HepG2 (cell line): ENCODE results near the gene CFAP99. TPM values are rescaled to one million over a fixed set of nuclear protein-coding genes. Genes with fewer than 3 reads are reported as not detected.

Experiments used
- ATAC-seq: fragments of 200-7000 bp; cut with Tn5 transposase; 3 replicates; pipeline ENCODE4 v1.9.1; 2020; ENCODE audit warnings: mild to moderate bottlenecking, moderate library complexity
- BruUV-seq: library from RNA; stranded (reverse); fragments of 400-500 nt; replicated peaks from 2 replicates; lab custom pipeline; 2021; lab: Mats Ljungman, UMichigan
- CTCF ChIA-PET: fragments of 300-600 bp; formaldehyde crosslinking; extraction: SDS; loops from one replicate; lab custom pipeline; 2021; ENCODE audit warnings: low total read pairs, inconsistent platforms, low intra/inter-chr PET ratio; lab: Yijun Ruan, JAX
- POLR2A ChIA-PET: fragments of 350-600 bp; sonication (Branson Sonifier 250); formaldehyde crosslinking; loops from one replicate; lab custom pipeline; 2020; ENCODE audit warnings: antibody characterized with exemption, inconsistent platforms; lab: Yijun Ruan, JAX
- DNase-seq: peaks from one replicate; pipeline ENCODE4 v3.0.0-alpha.2; 2015; ENCODE audit warnings: low spot score
- FAIRE-seq: peaks from 3 replicates; lab custom pipeline; 2011; peaks lifted over from hg19 to GRCh38; lab: Jason Lieb, UNC
- H2AFZ ChIP-seq: one replicate; pipeline ENCODE4 v1.6.1; 2011; ENCODE audit warnings: low read length, inconsistent platforms
- H3K27ac ChIP-seq: fragments of 300-600 bp; 3 replicates; pipeline ENCODE4 v1.8.0; 2011; ENCODE audit warnings: mixed run types, mild to moderate bottlenecking, mixed read lengths, low read length, inconsistent platforms; ENCODE audit not compliant: insufficient read depth; ENCODE audit errors: extremely low read length
- H3K27me3 ChIP-seq, 2 experiments: fragments of 200-600 bp in 1 of 2; 2 replicates in 1 of 2; 3 replicates in 1 of 2; pipeline versions ENCODE4 v1.6.0 to v1.8.0; 2011; ENCODE audit warnings: low read length in 2 of 2, mild to moderate bottlenecking in 2 of 2, moderate library complexity in 2 of 2, inconsistent platforms in 1 of 2; ENCODE audit not compliant: insufficient read depth in 2 of 2, control insufficient read depth in 1 of 2
- H3K36me3 ChIP-seq, 2 experiments: fragments of 200-600 bp in 1 of 2; replicated peaks in 1 of 2; 2 replicates in 1 of 2; 3 replicates in 1 of 2; pipeline versions ENCODE4 v1.5.1 to v1.8.0; 2011; ENCODE audit warnings: low read length in 2 of 2, inconsistent platforms in 1 of 2; ENCODE audit not compliant: insufficient read depth in 2 of 2, control insufficient read depth in 1 of 2
- H3K4me1 ChIP-seq: 2 replicates; pipeline ENCODE4 v1.5.1; 2012; ENCODE audit warnings: low read length, inconsistent platforms; ENCODE audit not compliant: insufficient read depth
- H3K4me2 ChIP-seq: 2 replicates; pipeline ENCODE4 v1.6.0; 2011; ENCODE audit warnings: low read depth, low read length, inconsistent platforms
- H3K4me3 ChIP-seq, 3 experiments: fragments of 200-600 bp in 1 of 3; sonication (generic), shearing (Covaris generic) in 1 of 3; replicated peaks in 1 of 3; 2 replicates each; pipeline ENCODE4 v1.5.1; 2011 to 2016; ENCODE audit warnings: low read length in 3 of 3, inconsistent platforms in 2 of 3, low read depth in 2 of 3, mild to moderate bottlenecking in 2 of 3, control low read depth in 1 of 3, mixed read lengths in 1 of 3; ENCODE audit not compliant: insufficient read depth in 1 of 3
- H3K79me2 ChIP-seq: one replicate; pipeline ENCODE4 v1.6.1; 2011; ENCODE audit warnings: low read length, inconsistent platforms; ENCODE audit not compliant: insufficient read depth
- H3K9ac ChIP-seq: 2 replicates; pipeline ENCODE4 v1.6.0; 2011; ENCODE audit warnings: mild to moderate bottlenecking, low read depth, low read length, inconsistent platforms; ENCODE audit not compliant: insufficient read depth
- H3K9me3 ChIP-seq: 2 replicates; pipeline ENCODE4 v1.5.1; 2012; ENCODE audit warnings: mild to moderate bottlenecking, low read length
- H4K20me1 ChIP-seq: 2 replicates; pipeline ENCODE4 v1.6.0; 2011; ENCODE audit warnings: inconsistent platforms, mild to moderate bottlenecking, low read length, moderate library complexity; ENCODE audit not compliant: insufficient read depth
- CTCF ChIP-seq: sonication (generic); formaldehyde crosslinking; IDR thresholded peaks from 2 replicates; pipeline ENCODE4 v1.5.0; 2020; ENCODE audit warnings: mild to moderate bottlenecking, missing genetic modification reagents, moderate library complexity
- MAFF ChIP-seq: IDR thresholded peaks from 2 replicates; pipeline ENCODE4 v1.6.1; 2011; ENCODE audit warnings: low read depth, low read length, improper control_type of control experiment
- MAFG ChIP-seq: sonication (generic); formaldehyde crosslinking; IDR thresholded peaks from 2 replicates; pipeline ENCODE4 v1.5.1; 2020; ENCODE audit warnings: mild to moderate bottlenecking, missing genetic modification reagents
- MEIS1 ChIP-seq: sonication (generic); formaldehyde crosslinking; IDR thresholded peaks from 2 replicates; pipeline ENCODE4 v1.9.0; 2021; ENCODE audit warnings: mild to moderate bottlenecking, missing genetic modification reagents, moderate library complexity, borderline replicate concordance
- ZFP1 ChIP-seq: IDR thresholded peaks from 2 replicates; pipeline ENCODE4 v1.6.1; 2016
- ZNF101 ChIP-seq: sonication (generic); formaldehyde crosslinking; IDR thresholded peaks from 2 replicates; pipeline ENCODE4 v1.4.0; 2020; ENCODE audit warnings: mild to moderate bottlenecking, low read depth, missing genetic modification reagents, borderline replicate concordance
- ZNF562 ChIP-seq: sonication (generic); formaldehyde crosslinking; IDR thresholded peaks from 2 replicates; pipeline ENCODE4 v1.8.0; 2022; ENCODE audit warnings: missing genetic modification reagents, borderline replicate concordance
- ZNF563 ChIP-seq: sonication (generic); formaldehyde crosslinking; IDR thresholded peaks from 2 replicates; pipeline ENCODE4 v1.8.0; 2022; ENCODE audit warnings: mild to moderate bottlenecking, moderate library complexity, missing genetic modification reagents
- ZNF678 ChIP-seq: sonication (generic); formaldehyde crosslinking; IDR thresholded peaks from 2 replicates; pipeline ENCODE4 v1.4.0; 2020; ENCODE audit warnings: mild to moderate bottlenecking, missing genetic modification reagents
- ZNF773 ChIP-seq: sonication (generic); formaldehyde crosslinking; IDR thresholded peaks from 2 replicates; pipeline ENCODE4 v1.4.0; 2020; ENCODE audit warnings: missing genetic modification reagents, borderline replicate concordance
- ZSCAN12 ChIP-seq: sonication (generic); formaldehyde crosslinking; IDR thresholded peaks from 2 replicates; pipeline ENCODE4 v1.9.0; 2021; ENCODE audit warnings: mild to moderate bottlenecking, missing genetic modification reagents
- WGBS: methylation state at CpG from one replicate; pipeline ENCODE4 v1.1.6; 2017; ENCODE audit warnings: low lambda C conversion rate; 5-methylcytosine and 5-hydroxymethylcytosine counted together
- in situ Hi-C: cut with HindIII; loops from 2 replicates; pipeline ENCODE4 v1.10.0; 2017; ENCODE audit warnings: low pct_unique_long_range_greater_than_20kb; ENCODE audit not compliant: extremely low pct_ligation_motif_present
- intact Hi-C: fragments of 100-400 bp; cut with micrococcal nuclease; formaldehyde crosslinking; loops from one replicate; pipeline ENCODE4 v1.10.0; 2022; ENCODE audit not compliant: unreplicated experiment
- polyA plus RNA-seq, 8 experiments: library from polyadenylated mRNA; depleted of rRNA in 3 of 8; stranded (reverse) in 7 of 8; unstranded in 1 of 8; fragments of >200 nt; fragmentation: Illumina TruSeq in 4 of 8; extraction: Trizol in 4 of 8; gene quantifications; 2 replicates each; pipeline versions ENCODE4 v1.2.1 to v1.2.3, GENCODE V29; 2011 to 2016; ENCODE audit warnings: low read depth in 4 of 8, missing spikeins in 1 of 8, mixed read lengths in 1 of 8; ENCODE audit not compliant: insufficient read depth in 1 of 8
- total RNA-seq, 5 experiments: library from RNA; depleted of rRNA; stranded (reverse); fragments of >200 nt; fragmentation: Illumina TruSeq; extraction: Trizol; gene quantifications; 2 replicates each; pipeline ENCODE4 v1.2.3, GENCODE V29; 2016; ENCODE audit warnings: low read depth in 1 of 5
- TF ChIP-seq, protein P1 (sequence below): sonication (generic); formaldehyde crosslinking; IDR thresholded peaks from 2 replicates; pipeline ENCODE4 v1.5.1; 2020; ENCODE audit warnings: mild to moderate bottlenecking, missing genetic modification reagents, borderline replicate concordance

Gene CFAP99
- total and polyA plus RNA-seq, 2 of the 13 experiments (the other 11 are each of a cell fraction or from before 2014, with no cell fraction given) = not detected

DNA sequence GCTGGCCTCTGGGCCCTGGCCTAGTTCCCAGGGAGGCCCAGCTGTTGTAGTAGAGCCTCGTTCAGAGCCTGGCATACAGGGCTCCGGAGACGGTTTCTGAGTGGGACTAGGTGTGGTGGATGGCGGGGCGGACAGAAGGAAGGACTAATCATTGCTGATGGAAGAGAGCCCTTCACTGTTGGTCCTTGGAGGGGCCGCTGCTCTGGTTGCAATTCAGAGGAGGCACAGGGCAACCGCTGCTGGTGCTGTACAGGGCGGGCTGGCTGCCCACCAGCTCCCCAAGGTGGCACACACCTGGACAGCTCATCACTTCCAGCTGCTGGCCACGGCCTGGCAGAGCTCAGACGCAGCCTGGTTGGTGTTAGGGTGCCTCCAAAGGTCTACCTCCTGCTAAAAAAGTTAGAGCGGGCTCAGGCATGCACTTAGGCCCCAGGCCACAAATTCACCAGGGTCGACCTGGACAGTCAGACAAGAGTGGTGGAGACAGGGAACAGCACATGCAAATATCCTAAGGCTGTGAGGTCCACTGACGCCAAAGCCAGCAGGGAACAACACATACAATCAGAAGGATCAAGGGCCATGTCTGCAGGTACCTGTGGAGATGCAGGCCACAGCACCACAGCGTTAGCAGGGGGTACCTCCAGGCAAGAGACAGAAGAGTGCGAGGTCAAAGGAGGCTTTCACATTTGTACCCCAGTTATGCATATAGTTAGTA is 42.6 kb downstream of the CFAP99 start (continued):
- TF ChIP-seq CTCF (CRISPR knock-in tag) = no peak
- TF ChIP-seq ZFP1 (CRISPR knock-in tag) = no peak
- no peak for TF ChIP-seq ZNF101 (CRISPR knock-in tag)
- TF ChIP-seq MEIS1 (CRISPR knock-in tag) = no peak
- TF ChIP-seq ZNF678 (CRISPR knock-in tag) = no peak
- no peak for TF ChIP-seq ZNF773 (CRISPR knock-in tag)

- no TSS peak for BruUV-seq
- Histone ChIP-seq H3K9me3 (no peaks in the 10 kb centered on the region), H3K27me3 (peaks cover 6 to 43% of the 10 kb centered on the region in 2 experiments), H3K4me2 (peak overlapping the region; percentile 58), H3K4me3 (peak overlapping the region; percentile 37 to 66 (median 48); a peak in 4 of 6 replicates), H3K27ac (no peak overlapping the region), H2AFZ (no peak overlapping the region), H3K79me2 (no peaks in the 10 kb centered on the region), H4K20me1 (no peaks in the 10 kb centered on the region), H3K9ac (no peak overlapping the region), H3K36me3 (no peaks in the 10 kb centered on the region; a peak in 1 of 5 replicates), H3K4me1 (peaks cover 45% of the 10 kb centered on the region)
- intact Hi-C loops = loop anchor here (1.0 to 10.0 kb wide), 3 partner anchors 22 to 243 kb away; partner anchors contain the start of genes HAUS3 and POLN
- CTCF ChIA-PET = interaction anchor here (0.8 to 1.4 kb wide), 2 partner anchors 21 to 242 kb away, joined by 4 to 6 read pairs; no protein-coding TSS in a partner anchor
- WGBS = 69% methylated on average over 7 of the region's 99 CpGs
- ATAC-seq = peak; percentile 91
- in situ Hi-C loops = no loop called here
- POLR2A ChIA-PET = interaction anchor here (0.5 kb wide), 1 partner anchor 74 kb away, joined by 5 read pairs; the partner anchor contains the start of gene FAM193A
- DNase-seq = peak; percentile 30
- no peak for FAIRE-seq
- peak; percentile 95 for TF ChIP-seq ZNF563
- TF ChIP-seq ZSCAN12 (CRISPR knock-in tag) = no peak
- TF ChIP-seq, protein P1, sequence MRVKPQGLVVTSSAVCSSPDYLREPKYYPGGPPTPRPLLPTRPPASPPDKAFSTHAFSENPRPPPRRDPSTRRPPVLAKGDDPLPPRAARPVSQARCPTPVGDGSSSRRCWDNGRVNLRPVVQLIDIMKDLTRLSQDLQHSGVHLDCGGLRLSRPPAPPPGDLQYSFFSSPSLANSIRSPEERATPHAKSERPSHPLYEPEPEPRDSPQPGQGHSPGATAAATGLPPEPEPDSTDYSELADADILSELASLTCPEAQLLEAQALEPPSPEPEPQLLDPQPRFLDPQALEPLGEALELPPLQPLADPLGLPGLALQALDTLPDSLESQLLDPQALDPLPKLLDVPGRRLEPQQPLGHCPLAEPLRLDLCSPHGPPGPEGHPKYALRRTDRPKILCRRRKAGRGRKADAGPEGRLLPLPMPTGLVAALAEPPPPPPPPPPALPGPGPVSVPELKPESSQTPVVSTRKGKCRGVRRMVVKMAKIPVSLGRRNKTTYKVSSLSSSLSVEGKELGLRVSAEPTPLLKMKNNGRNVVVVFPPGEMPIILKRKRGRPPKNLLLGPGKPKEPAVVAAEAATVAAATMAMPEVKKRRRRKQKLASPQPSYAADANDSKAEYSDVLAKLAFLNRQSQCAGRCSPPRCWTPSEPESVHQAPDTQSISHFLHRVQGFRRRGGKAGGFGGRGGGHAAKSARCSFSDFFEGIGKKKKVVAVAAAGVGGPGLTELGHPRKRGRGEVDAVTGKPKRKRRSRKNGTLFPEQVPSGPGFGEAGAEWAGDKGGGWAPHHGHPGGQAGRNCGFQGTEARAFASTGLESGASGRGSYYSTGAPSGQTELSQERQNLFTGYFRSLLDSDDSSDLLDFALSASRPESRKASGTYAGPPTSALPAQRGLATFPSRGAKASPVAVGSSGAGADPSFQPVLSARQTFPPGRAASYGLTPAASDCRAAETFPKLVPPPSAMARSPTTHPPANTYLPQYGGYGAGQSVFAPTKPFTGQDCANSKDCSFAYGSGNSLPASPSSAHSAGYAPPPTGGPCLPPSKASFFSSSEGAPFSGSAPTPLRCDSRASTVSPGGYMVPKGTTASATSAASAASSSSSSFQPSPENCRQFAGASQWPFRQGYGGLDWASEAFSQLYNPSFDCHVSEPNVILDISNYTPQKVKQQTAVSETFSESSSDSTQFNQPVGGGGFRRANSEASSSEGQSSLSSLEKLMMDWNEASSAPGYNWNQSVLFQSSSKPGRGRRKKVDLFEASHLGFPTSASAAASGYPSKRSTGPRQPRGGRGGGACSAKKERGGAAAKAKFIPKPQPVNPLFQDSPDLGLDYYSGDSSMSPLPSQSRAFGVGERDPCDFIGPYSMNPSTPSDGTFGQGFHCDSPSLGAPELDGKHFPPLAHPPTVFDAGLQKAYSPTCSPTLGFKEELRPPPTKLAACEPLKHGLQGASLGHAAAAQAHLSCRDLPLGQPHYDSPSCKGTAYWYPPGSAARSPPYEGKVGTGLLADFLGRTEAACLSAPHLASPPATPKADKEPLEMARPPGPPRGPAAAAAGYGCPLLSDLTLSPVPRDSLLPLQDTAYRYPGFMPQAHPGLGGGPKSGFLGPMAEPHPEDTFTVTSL = no peak
- no peak for TF ChIP-seq MAFG (CRISPR knock-in tag)
- peak; percentile 75; the same call in 1 of the 2 replicates for TF ChIP-seq ZNF562 (CRISPR knock-in tag)
- TF ChIP-seq MAFF = no peak
Observed at GRCh38 chr4:2462218-2462991, 43.6 kb downstream of the CFAP99 start.
